ENCODE data around the gene EMP3.
"Not testable (repeated sequence)": the region's sequence is repeated elsewhere in the genome, so short reads cannot be mapped to it uniquely, and the experiment has no call there.

Gene EMP3

DNA sequence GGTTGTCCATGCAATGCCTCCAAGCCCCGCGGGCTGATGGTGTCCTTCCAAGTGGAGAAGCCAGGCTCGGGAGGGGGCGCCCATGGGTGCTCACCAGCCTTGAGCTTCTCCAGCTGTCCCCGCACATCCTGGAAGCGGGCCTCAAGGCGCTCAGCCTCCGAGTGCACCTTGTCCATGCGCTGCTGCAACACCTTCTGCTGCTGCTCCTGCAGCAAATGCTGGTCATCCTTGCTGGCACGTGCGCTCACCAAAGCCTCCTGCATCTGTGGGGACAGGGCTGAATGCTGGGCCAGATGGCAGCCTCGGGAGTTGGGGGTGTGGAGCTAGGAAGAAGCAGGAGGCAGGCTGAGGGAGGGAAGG lies 22.8 kb upstream of the EMP3 start:
- in situ Hi-C loops (cut with HindIII; ENCODE audit: low sequenced_read_pairs): no loop called here
- TF ChIP-seq, protein P1, sequence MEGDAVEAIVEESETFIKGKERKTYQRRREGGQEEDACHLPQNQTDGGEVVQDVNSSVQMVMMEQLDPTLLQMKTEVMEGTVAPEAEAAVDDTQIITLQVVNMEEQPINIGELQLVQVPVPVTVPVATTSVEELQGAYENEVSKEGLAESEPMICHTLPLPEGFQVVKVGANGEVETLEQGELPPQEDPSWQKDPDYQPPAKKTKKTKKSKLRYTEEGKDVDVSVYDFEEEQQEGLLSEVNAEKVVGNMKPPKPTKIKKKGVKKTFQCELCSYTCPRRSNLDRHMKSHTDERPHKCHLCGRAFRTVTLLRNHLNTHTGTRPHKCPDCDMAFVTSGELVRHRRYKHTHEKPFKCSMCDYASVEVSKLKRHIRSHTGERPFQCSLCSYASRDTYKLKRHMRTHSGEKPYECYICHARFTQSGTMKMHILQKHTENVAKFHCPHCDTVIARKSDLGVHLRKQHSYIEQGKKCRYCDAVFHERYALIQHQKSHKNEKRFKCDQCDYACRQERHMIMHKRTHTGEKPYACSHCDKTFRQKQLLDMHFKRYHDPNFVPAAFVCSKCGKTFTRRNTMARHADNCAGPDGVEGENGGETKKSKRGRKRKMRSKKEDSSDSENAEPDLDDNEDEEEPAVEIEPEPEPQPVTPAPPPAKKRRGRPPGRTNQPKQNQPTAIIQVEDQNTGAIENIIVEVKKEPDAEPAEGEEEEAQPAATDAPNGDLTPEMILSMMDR (IDR thresholded peaks at IDR 0.05; ENCODE audit: low read depth, low read length): no peak
- no peak overlapping the region for H3K4me3 ChIP-seq (ENCODE audit: low read depth, low read length)
- no peak for DNase-seq (ENCODE audit: low read depth, low spot score)

DNA sequence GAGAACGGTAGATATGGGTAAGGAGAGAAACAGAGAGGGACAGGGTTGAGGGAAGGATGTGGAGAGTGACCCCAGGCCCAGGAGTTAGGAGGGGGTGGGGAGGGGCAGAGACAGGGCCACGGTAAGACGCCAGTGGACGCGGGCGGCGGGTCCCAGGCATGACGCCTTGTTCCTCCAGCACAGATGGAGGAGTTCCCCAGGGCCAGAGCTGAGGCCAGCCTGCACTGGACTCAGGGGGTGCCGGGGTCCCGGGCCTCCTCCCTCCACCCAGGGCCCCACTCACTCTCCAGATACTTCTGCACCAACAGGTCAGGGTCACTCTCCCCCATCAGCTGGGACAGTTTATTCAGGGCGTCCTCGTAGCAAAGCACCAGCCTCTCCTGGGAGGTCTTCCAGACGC lies 22.0 kb upstream of the EMP3 start:
- DNase-seq (ENCODE audit: low read depth, low spot score): no peak
- in situ Hi-C loops (cut with HindIII; ENCODE audit: low sequenced_read_pairs): no loop called here
- H3K4me3 ChIP-seq (ENCODE audit: low read depth, low read length): no peak overlapping the region
- TF ChIP-seq, protein P1 (IDR thresholded peaks at IDR 0.05; ENCODE audit: low read depth, low read length): no peak

DNA sequence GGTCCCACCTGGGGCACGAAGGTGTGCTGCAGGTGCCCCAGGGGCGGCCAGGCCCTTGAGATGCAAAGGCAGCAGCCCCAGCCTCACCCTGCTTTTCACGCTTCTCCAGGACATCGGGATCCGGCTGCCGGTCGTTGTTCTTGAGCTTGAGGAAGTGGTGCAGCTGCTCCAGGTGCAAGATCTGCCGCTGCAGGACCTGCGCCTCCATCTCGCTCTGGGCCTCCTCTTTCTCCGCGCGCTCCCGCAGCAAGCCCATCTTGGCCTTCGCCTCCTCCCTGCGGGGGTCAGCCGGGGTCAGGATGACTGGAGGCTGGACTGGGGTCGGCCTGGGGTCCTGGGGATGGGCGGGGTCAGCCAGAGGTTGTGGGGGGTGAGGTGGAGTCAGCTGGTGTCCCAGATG lies 21.5 kb upstream of the EMP3 start:
- TF ChIP-seq, protein P1 (IDR thresholded peaks at IDR 0.05; ENCODE audit: low read depth, low read length): no peak
- in situ Hi-C loops (cut with HindIII; ENCODE audit: low sequenced_read_pairs): no loop called here
- H3K4me3 ChIP-seq (ENCODE audit: low read depth, low read length): no peak overlapping the region
- no peak for DNase-seq (ENCODE audit: low read depth, low spot score)

DNA sequence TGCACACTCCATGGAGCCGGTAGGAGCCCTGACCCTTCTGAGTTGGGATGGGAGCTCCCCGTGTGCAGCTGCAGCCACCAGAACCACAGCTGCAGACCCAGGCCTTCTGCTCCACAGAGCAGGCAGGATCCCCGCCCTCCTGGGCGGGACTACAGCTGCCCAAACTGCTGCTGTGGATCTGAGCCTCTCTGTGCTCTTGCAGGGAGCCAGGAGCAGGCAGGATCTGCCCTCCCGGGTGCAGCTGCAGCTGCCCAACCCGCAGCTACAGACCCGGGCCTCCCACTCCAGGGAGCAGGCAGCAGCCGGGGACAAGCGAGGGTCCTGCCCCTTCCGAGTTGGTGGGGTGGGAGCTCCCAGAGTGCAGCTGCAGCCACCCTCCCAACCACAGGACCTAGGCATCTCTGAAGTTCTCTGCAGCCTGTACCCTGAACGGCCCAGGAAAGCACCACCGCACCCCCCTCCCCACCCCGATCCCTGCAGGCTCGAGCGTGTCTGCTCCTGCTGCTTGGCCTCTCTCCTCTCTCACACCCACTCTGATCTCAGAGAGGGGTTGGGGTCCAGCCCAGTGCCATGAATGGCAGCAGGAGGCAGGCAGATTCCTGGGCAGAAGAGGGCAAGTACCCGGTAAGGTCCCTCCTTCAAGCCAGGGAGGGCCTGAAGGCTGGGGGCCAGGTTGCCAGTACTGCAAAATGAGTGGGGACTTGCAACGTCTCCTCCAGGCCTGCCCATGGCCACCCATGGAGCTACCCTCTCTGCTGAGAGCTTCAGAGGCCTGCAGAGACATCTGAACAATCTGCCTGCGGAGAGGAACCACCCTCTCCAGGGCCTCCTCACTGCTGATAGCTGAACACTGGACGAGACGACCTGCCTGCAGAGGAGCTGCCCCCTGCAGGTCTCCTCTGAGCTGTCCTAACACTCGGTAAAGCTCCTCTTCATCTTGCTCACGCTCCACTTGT lies 16.4 kb upstream of the EMP3 start:
- TF ChIP-seq, protein P1 (IDR thresholded peaks at IDR 0.05; ENCODE audit: low read depth, low read length): peak; percentile 46
- in situ Hi-C loops (cut with HindIII; ENCODE audit: low sequenced_read_pairs): no loop called here
- H3K4me3 ChIP-seq (ENCODE audit: low read depth, low read length): no peak overlapping the region
- no peak for DNase-seq (ENCODE audit: low read depth, low spot score)

DNA sequence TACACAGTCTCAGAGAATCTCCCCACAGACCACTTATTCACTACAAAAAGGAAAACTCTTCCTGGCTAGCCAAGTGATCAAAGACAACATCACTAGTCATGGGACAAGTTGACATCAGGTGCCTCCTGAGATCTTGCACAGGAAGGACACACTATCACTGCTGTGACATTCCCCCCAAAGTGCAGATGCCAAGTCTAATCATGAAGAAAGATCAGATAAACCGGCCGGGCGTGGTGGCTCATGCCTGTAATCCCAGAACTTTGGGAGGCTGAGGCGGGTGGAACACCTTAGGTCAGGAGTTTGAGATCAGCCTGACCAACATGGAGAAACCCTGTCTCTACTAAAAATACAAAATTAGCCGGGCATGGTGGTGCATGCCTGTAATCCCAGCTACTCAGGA lies 15.6 kb upstream of the EMP3 start:
- in situ Hi-C loops (cut with HindIII; ENCODE audit: low sequenced_read_pairs); DNase-seq (ENCODE audit: low read depth, low spot score); H3K4me3 ChIP-seq (ENCODE audit: low read depth, low read length): not testable (repeated sequence)

DNA sequence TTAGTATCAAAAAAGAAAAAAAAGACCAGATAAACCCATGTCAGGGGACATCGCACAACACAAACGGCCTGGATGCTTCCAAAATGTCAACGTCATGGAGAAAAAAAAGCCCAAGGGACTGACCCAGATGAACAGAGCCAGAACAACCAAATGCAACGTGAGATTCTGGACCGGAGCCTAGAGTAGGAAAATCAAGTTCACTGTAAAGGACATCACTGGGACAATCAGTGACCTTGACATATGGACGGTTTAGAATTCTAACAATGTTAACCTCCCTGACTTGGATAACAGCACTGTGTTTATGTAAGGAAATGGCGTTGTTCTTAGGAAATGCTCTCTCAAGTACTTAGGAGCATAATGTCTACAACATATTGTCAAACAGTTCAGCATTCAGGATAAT lies 15.1 kb upstream of the EMP3 start:
- no peak for DNase-seq (ENCODE audit: low read depth, low spot score)
- H3K4me3 ChIP-seq (ENCODE audit: low read depth, low read length): no peak overlapping the region
- in situ Hi-C loops (cut with HindIII; ENCODE audit: low sequenced_read_pairs): no loop called here
- TF ChIP-seq, protein P1 (IDR thresholded peaks at IDR 0.05; ENCODE audit: low read depth, low read length): no peak

DNA sequence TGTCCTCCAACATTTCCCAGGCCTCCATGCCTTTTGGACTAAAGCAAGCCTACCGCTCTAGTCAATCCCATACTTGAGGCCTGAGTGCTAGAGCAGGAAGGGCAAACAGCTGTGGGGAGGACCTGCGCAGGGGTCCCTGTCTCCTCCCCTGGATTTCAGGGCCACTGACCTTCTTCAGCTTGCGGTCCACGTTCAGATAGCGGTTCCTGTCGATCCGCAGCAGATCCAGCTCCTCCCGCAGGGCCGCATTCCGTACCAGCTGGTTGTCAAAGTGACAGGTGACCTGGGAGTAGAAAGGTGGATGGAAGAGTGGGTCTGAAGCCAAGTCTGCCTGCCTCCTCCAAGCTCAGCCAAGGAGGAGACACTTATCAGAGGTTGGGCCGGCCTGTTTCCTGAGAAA lies 14.0 kb upstream of the EMP3 start:
- no peak overlapping the region for H3K4me3 ChIP-seq (ENCODE audit: low read depth, low read length)
- in situ Hi-C loops (cut with HindIII; ENCODE audit: low sequenced_read_pairs): no loop called here
- DNase-seq (ENCODE audit: low read depth, low spot score): no peak
- TF ChIP-seq, protein P1 (IDR thresholded peaks at IDR 0.05; ENCODE audit: low read depth, low read length): no peak
